Measurements from ENCODE around the gene ZNRD2.

The ZNRD2 gene

DNA sequence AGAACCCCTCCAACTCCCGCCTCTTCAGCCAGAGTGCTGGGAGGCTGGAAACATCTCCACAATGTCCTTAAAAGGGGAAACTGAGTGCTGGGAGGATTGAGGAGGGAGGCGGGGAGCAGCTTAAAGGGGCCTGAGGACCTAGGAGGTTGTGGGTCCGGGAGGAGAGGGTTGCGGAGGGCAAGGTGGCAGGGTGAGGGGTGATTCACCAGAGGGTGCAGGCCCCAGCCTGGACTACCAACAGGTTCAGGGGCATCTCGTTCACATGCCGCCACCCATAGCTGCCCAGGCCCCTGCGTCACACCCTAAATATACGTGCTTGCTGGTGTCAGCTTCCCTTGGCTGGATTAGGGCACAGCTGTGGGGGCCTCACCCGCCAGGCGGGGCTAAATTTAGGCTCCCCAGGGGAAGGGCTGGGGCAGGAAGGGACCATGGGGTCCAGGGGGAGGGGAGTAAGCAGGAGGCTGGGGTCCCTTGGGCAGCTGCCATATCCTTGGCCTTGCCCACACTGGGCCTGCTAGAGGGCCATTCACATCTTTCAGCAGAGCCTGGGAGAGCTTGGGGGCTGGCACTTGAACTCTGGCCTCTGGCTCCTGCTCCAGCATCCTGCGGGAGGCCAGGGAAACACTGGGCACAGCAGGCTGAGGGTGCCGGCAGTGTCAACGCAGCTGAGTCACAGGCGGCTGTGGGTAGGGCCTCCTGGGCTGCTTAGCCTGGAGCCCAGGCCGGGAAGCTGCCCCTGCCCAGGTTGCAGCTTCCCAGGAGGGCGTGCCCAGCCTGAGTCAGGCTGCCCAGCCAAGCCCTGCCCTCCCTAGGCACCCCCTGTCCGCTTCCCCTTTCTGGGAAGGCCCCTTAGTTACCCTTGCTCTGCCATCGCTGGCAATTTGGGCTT, 6.8 kb downstream of the ZNRD2 start:
- H3K4me3 ChIP-seq (ENCODE audit: low read length), result peak overlapping the region; percentile 73
- no peak for TF ChIP-seq ZNF274 (IDR thresholded peaks at IDR 0.05; ENCODE audit: low read depth, low read length)

DNA sequence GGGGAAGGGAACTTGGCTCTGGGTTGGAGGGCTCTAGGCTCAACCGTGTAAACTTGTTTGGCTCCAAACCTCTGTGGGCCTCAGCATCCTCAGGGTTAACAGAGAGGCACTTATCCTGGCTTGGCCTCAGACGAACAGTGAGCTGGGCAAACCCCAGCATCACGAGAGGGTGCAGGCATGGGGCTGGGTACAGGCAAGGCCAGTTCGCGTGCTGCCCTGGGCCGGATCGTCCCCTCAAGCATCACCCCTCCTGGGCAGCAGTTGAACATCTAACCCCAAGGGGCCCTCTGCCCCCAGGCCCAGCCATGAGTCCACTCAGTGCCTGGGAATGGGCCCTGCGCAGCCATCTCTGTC, 7.5 kb downstream of the ZNRD2 start:
- H3K4me3 ChIP-seq (ENCODE audit: low read length), result peak overlapping the region; percentile 73; the same call in 1 of the 2 replicates
- no peak for TF ChIP-seq ZNF274 (IDR thresholded peaks at IDR 0.05; ENCODE audit: low read depth, low read length)

DNA sequence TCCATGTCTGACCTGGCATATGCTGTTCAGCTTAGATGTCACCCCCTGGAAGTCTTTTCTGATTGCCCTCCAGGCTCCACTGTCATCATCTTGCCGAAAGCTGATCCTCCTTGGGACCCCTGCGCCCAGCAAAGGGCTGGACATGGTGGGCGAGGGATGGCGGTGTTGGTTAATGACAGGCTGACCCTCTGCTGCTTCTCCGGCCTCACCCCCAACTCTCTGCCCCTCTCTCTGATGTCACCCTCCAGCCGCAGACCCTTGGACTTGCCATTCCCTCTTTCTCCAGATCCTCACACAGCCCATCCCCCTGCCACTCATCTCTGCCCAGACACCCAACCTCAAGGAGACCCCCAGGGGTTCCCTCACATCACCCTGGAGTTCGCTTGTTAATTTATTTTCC, 7.9 kb downstream of the ZNRD2 start:
- H3K4me3 ChIP-seq (ENCODE audit: low read length), result no peak overlapping the region; the same call in 1 of the 2 replicates
- no peak for TF ChIP-seq ZNF274 (IDR thresholded peaks at IDR 0.05; ENCODE audit: low read depth, low read length)

DNA sequence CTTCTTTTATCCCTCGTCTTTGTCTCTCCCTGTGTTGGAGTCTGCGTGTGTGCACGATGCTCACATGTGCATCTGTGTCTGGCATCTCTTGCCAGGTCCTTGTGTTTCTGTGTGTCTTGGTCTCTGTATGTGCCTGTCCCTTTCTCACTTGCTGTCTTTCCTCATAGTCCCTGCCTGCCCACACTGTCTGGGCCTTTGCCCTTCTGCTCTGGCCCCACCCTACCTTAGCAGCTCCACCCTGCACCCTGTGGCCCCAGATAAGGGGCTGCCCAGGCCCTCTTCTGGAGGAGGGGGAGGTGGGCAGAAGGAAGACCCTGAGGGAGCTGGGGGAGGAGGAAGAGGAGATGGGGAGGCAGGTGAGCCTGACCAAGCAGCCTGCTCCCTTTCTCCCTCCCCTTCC, 8.4 kb downstream of the ZNRD2 start:
- TF ChIP-seq ZNF274 (IDR thresholded peaks at IDR 0.05; ENCODE audit: low read depth, low read length), result no peak

DNA sequence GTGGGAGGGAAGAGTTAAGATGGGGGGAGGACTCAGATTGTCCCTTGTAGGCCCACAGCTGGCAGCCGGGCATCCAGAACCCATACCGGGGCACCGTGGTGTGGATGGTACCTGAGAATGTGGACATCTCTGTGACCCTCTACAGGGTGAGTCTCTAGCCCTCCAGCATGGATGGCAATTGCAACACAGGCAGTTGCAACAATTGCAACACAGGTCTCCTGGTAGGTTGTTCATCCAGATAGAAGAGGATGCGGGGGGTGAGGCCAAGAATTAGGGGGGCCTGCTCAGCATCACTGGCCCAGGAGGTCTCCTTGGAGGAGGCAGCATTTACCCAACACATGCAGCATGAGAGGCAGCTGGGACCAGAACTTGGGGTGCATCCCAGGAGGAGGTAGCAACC, 9.0 kb downstream of the ZNRD2 start:
- TF ChIP-seq ZNF274 (IDR thresholded peaks at IDR 0.05; ENCODE audit: low read depth, low read length), result no peak
- H3K4me3 ChIP-seq (ENCODE audit: low read length), result no peak overlapping the region

More for the DNA sequence above, 8.4 kb downstream of the ZNRD2 start:
- H3K4me3 ChIP-seq (ENCODE audit: low read length), result no peak overlapping the region

DNA sequence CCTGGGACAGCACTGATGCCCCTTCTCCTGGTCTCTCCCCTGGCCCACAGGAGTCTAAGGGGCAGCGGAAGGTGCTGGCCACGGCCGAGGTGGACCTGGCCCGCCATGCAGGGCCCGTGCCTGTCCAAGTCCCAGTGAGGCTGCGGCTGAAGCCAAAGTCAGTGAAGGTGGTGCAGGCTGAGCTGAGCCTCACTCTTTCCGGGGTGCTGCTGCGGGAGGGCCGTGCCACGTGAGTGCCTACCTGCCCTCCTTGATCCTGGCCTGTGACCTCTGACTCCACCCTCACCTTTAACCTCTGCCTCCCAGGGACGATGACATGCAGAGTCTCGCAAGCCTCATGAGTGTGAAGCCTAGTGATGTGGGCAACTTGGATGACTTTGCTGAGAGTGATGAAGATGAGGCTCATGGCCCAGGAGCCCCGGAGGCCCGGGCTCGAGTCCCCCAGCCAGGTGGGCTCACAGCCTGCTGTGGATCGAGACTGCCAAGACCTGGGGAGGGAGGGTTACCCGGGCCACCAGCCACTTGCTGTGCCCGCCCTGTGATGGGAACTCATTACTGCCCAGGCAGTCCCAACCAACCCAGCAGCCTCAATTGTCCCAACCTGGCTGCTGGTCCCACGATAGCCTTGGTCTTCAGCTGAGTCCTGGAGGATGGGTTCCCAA, 9.9 kb downstream of the ZNRD2 start:
- no peak for TF ChIP-seq ZNF274 (IDR thresholded peaks at IDR 0.05; ENCODE audit: low read depth, low read length)
- H3K4me3 ChIP-seq (ENCODE audit: low read length), result no peak overlapping the region

DNA sequence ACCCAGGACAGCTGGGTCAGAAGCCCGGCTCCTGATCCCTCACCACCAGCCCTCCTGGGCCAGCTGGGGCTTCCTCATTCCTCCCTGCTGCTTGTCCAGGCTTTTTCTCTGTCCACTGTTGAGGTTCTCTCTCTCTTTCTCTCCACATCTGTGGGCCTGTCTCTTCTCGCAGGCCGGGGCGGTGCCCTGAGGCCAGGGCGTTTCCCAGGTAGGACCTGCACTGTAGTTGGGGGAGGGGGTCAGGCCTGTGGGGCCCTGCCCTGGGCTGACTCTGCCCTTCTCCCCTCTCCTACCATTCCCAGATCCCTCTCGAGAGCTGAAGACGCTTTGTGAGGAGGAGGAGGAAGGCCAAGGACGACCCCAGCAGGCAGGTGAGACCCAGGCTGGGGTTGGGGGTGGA, 10.5 kb downstream of the ZNRD2 start:
- no peak for TF ChIP-seq ZNF274 (IDR thresholded peaks at IDR 0.05; ENCODE audit: low read depth, low read length)

DNA sequence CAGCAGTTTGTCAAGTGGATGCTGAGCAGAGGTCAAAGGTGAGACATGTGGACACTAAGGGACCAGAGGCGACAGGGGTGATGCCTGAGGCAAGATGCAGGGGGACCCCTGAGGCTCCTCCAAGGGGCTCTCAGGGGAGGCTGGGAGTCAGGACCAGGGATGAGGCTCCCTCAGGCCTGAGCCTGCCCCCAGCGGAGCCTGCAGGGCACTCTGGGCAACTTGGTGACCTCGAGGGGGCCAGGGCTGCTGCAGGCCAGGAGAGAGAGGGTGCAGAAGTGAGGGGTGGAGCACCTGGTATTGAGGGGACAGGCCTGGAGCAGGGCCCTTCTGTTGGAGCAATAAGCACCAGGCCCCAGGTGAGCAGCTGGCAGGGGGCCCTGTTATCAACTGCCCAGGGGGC, 11.7 kb downstream of the ZNRD2 start:
- TF ChIP-seq ZNF274 (IDR thresholded peaks at IDR 0.05; ENCODE audit: low read depth, low read length), result no peak

More for the DNA sequence above, 10.5 kb downstream of the ZNRD2 start:
- no peak overlapping the region for H3K4me3 ChIP-seq (ENCODE audit: low read length)

DNA sequence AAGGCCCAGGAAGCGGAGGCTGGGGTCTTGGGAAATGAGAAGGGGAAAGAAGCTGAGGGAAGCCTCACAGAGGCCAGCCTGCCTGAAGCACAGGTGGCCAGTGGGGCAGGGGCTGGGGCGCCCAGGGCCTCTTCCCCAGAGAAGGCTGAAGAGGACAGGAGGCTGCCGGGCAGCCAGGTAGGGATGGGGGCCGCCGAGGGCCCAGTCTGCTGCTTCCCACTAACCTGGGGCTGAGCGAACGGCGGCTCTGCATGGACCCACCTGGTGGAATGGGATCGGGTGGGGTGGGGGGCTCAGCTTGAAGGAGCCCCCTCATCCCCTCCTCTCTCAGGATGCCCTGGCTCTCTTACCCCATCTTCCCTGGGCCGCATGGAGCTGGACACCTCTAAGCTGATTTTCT, 13.3 kb downstream of the ZNRD2 start:
- TF ChIP-seq ZNF274 (IDR thresholded peaks at IDR 0.05; ENCODE audit: low read depth, low read length), result no peak

More for the DNA sequence above, 11.7 kb downstream of the ZNRD2 start:
- H3K4me3 ChIP-seq (ENCODE audit: low read length), result no peak overlapping the region

DNA sequence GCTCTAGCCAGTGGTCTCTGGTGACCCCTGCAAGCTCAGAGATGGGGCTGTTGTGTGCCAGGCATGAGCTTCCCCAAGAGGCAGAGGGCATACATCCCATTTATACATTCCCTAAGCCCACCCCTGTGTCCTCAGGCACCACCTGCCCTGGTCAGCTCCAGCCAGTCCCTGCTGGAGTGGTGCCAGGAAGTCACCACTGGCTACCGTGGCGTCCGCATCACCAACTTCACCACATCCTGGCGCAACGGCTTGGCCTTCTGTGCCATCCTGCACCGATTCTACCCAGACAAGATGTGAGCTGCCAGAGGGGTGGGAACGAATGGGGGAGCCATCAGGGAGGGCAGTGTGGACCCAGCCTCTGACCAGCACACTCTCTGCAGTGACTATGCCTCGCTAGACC, 13.8 kb downstream of the ZNRD2 start:
- no peak for TF ChIP-seq ZNF274 (IDR thresholded peaks at IDR 0.05; ENCODE audit: low read depth, low read length)
- H3K4me3 ChIP-seq (ENCODE audit: low read length), result no peak overlapping the region

More for the DNA sequence above, 13.3 kb downstream of the ZNRD2 start:
- no peak overlapping the region for H3K4me3 ChIP-seq (ENCODE audit: low read length)

DNA sequence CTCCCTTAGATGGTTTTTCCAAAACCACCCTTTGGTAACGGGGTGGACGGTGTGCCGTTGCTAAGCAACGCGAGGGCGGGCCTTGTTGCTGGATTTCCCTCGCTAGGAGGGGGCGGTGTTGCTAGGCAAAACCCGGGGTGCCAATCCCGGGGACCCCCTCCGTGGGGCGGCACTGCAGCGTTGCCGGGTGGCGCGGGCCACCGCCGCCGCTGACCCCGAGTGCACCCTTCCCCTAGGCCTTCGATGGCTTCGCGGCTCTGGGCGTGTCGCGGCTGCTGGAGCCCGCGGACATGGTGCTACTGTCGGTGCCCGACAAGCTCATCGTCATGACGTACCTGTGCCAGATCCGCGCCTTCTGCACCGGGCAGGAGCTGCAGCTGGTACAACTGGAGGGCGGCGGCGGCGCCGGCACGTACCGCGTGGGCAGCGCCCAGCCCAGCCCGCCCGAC, 14.5 kb downstream of the ZNRD2 start:
- no peak overlapping the region for H3K4me3 ChIP-seq (ENCODE audit: low read length)
- TF ChIP-seq ZNF274 (IDR thresholded peaks at IDR 0.05; ENCODE audit: low read depth, low read length), result no peak

DNA sequence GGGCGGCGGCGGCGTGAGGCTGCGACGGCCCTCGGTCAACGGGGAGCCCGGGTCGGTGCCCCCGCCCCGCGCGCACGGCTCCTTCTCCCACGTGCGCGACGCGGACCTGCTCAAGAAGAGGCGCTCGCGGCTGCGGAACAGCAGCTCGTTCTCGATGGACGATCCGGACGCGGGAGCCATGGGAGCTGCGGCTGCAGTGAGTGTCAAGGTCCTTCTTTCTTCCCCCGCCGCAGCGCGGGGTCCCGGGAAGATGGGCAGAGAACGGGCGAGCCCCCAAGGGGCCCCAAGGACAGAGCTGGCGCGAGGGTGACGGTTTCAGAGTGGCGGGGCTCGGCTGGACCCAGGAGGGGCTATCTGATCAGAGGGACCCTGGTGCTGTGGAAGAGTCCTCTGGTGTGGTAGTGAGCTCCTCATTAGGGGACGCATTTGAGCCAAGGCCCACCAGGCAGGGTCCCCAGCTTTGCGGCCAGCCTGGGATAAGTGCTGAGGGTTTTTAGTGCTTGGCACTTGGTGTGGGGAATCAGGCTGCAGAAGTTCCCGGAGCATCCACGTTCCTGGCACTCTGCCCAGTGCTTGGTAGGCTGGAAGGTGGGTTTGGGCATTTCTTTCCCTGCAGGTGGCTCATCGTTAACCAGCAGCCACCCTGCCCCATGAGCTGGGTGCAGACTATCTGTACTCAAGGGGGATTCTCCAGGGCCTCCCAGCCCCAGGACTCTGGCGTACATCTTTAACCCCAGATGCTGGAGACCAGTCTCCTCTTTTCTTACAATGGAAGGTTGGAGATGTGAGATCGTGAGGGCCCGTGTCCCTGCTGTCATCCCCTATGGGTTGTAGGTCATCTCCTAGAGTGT, 15.3 kb downstream of the ZNRD2 start:
- H3K4me3 ChIP-seq (ENCODE audit: low read length), result no peak overlapping the region

DNA sequence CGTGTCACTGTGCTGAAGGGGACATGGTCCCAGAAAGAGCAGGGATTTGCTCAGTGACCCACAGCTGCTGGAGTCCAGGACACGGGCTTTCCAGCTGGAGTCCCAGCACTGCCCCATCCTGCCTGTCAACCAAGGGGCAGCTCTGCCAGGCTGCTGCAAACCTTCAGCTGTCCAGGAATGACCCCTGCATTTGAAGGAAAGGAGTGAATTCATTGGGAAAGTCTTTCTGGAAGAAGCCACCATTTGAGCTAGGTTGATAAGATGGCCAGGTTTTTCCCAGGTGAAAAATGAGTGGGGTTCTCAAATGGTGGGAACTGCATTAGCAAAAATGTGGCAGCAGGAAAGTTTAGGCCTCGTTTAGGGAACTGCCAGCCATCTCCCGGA, 16.0 kb downstream of the ZNRD2 start:
- no peak for TF ChIP-seq ZNF274 (IDR thresholded peaks at IDR 0.05; ENCODE audit: low read depth, low read length)
- no peak overlapping the region for H3K4me3 ChIP-seq (ENCODE audit: low read length)

More for the DNA sequence above, 15.3 kb downstream of the ZNRD2 start:
- TF ChIP-seq ZNF274 (IDR thresholded peaks at IDR 0.05; ENCODE audit: low read depth, low read length), result no peak

DNA sequence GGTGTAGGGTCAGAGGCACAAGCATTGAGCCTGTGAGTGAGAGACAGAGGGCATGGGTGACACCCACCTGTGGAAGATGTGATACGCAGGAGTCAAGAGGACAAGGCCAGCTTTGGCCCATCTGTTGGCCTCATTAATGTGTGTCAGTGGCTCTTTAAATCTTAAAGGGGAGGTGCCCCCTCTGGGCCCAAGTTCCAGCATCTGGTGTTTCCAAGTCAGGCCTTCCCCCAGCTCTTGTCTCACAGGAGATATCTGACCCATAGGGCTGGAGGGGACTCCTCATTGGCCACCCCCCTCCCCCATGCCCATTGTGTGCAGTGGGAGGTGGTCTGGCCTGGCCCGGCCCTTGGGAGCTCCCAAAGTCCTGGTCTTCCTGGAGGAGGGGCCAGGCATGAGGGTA, 16.4 kb downstream of the ZNRD2 start:
- no peak for TF ChIP-seq ZNF274 (IDR thresholded peaks at IDR 0.05; ENCODE audit: low read depth, low read length)
- no peak overlapping the region for H3K4me3 ChIP-seq (ENCODE audit: low read length)
